GM06990 (cell line): ENCODE measurements around the gene DROSHA.

Experiments
- DNase-seq: peaks from one replicate; pipeline ENCODE4 v3.0.0-alpha.2; 2011; ENCODE audit not compliant: insufficient read length; ENCODE audit errors: extremely low read depth
- H3K27me3 ChIP-seq: replicated peaks from 2 replicates; pipeline ENCODE4 v1.6.0; 2011; ENCODE audit warnings: low read length; ENCODE audit not compliant: control insufficient read depth, insufficient read depth
- H3K36me3 ChIP-seq: 2 replicates; pipeline ENCODE4 v1.5.1; 2011; ENCODE audit warnings: low read length; ENCODE audit not compliant: control insufficient read depth, insufficient read depth
- H3K4me3 ChIP-seq: replicated peaks from 2 replicates; pipeline ENCODE4 v1.5.1; 2011; ENCODE audit warnings: low read depth, mild to moderate bottlenecking, control low read depth, low read length
- TF ChIP-seq, protein P1 (sequence below): IDR thresholded peaks from 2 replicates; pipeline ENCODE4 v1.5.1; 2011; ENCODE audit warnings: low read length, control low read depth, mild to moderate bottlenecking, inconsistent platforms; ENCODE audit not compliant: insufficient read depth, poor library complexity, severe bottlenecking

The DROSHA gene

DNA sequence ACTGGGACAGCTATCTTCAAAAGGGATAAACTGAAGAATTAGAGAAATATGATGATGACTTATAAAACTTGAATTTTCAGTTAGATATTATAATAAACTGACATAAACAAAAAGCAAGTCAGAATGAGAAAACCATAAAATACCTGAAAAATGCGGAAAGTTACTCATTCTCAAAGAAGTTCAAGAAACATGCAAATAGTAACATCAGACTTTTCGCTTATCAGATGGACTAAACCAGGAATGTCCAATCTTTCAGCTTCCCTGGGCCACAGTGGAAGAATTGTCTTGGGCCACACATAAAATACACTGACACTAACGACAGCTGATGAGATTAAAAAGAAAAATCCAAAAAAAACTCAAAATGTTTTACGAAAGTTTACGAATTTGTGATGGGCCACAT lies 53.9 kb downstream of the DROSHA start:
- TF ChIP-seq, protein P1, sequence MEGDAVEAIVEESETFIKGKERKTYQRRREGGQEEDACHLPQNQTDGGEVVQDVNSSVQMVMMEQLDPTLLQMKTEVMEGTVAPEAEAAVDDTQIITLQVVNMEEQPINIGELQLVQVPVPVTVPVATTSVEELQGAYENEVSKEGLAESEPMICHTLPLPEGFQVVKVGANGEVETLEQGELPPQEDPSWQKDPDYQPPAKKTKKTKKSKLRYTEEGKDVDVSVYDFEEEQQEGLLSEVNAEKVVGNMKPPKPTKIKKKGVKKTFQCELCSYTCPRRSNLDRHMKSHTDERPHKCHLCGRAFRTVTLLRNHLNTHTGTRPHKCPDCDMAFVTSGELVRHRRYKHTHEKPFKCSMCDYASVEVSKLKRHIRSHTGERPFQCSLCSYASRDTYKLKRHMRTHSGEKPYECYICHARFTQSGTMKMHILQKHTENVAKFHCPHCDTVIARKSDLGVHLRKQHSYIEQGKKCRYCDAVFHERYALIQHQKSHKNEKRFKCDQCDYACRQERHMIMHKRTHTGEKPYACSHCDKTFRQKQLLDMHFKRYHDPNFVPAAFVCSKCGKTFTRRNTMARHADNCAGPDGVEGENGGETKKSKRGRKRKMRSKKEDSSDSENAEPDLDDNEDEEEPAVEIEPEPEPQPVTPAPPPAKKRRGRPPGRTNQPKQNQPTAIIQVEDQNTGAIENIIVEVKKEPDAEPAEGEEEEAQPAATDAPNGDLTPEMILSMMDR = no peak
- H3K27me3 ChIP-seq = no peaks in the 10 kb centered on the region
- peaks cover 7% of the 10 kb centered on the region for H3K36me3 ChIP-seq
- no peak overlapping the region for H3K4me3 ChIP-seq
- no peak for DNase-seq

DNA sequence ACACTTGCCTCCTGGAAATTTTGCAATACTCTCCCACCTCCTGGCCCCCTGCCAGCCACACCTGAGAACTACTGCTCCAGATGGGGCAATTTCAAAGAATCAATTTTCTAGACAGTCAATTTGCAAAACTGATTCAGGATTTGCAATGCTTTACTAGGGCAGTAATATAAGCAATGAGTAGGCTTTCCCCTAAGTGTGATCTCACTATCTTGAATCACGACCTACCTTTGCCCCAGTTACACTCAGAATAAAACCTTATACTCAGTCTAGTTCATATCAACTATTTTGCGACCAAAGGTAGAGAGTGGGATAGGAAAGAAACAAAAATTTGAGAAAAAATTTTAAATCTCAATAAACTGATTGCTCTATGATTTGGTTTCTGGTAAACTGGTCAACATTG lies 54.4 kb downstream of the DROSHA start:
- Histone ChIP-seq H3K27me3 (no peaks in the 10 kb centered on the region), H3K4me3 (no peak overlapping the region), H3K36me3 (peaks cover 7% of the 10 kb centered on the region)
- DNase-seq = no peak
- TF ChIP-seq, protein P1 = no peak

DNA sequence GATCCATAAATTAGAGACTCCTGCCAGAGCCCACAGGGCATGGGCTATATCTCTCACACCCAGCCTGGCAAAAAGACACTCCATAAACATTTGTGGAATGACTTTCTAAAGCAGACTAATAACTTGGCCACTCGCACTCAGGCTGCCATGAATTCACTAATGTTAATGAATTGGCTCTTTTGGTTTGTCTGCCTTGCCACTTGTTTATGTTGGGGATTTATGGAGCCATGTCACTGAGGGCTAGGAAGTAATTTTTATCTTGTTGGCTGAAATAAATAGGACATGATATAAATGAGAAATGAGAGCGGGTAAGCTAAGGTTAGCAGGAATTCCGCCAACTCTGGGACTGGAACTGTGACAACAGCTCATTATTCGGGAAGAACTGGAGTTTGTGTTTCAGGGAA lies 55.2 kb downstream of the DROSHA start:
- no peak for DNase-seq
- TF ChIP-seq, protein P1 = no peak
- no peaks in the 10 kb centered on the region for H3K27me3 ChIP-seq
- no peak overlapping the region for H3K4me3 ChIP-seq
- H3K36me3 ChIP-seq = peaks cover 5% of the 10 kb centered on the region

DNA sequence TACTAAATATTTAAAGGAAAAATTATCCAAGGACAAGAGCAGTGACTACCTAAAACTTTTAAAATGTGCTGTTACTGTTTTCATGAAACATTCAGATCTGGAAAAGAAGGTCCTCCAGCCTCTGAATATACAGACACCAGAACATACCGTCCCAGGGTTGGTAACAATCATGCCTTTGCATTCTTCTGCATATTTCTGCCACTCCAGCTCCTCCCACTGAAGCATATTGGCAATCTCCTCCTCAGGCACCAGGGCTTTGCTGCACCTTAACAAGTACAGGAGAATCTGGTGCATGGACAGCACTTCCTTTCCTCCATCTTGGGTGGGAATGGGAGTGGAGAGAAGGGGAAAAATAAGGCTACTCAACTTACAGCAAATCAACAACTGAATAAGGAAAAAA lies 60.0 kb downstream of the DROSHA start:
- TF ChIP-seq, protein P1 = no peak
- Histone ChIP-seq H3K27me3 (no peaks in the 10 kb centered on the region), H3K4me3 (no peak overlapping the region), H3K36me3 (peaks cover 5% of the 10 kb centered on the region)
- DNase-seq = no peak

DNA sequence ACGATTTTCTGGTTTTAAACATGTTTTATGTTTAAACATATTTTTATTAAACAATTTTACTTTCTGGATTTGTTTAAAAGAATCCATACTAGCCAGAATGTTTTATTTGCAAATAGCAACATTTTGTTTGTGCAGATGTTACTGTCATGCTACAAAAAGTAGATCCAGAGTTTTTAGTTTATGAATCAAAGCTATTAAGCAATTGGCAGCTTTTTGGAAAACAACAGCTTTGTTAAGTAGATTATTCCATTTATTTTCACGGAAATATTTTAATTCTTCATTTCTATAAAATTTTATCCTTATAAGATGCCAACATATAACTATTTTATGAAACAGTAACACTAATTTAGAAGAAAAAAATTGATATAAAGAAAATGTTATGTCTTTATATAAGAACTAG lies 60.9 kb downstream of the DROSHA start:
- Histone ChIP-seq H3K4me3 (no peak overlapping the region), H3K36me3 (peaks cover 5% of the 10 kb centered on the region), H3K27me3 (no peaks in the 10 kb centered on the region)
- no peak for DNase-seq
- TF ChIP-seq, protein P1 = no peak

DNA sequence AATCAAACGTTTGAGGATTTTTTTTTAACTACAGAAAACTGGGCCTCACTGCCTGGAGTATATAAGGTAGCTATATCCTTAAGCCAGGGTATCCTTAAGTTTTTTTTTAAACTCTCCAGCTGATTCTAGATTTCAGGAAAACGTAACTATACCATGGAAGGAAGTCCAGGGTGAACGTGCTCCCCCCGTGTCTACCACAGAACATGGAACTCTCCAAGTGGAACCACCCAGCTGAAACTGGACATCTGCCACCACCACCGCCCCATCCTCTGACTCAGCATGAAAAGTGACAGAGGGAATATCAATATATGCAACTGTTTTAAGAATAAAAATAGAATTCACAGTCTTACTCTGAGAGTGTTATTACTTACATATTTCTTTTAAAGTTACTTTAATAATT lies 61.3 kb downstream of the DROSHA start:
- no peaks in the 10 kb centered on the region for H3K27me3 ChIP-seq
- no peak for DNase-seq
- peaks cover 5% of the 10 kb centered on the region for H3K36me3 ChIP-seq
- TF ChIP-seq, protein P1 = no peak
- H3K4me3 ChIP-seq = no peak overlapping the region
